CD4-positive, alpha-beta T cell treated with Interferon alpha-2 for 1 hour (primary cell): ENCODE results near the gene FAXC.

Experiments
- DNase-seq, 2 donors: peaks; one replicate each; pipeline ENCODE4 v3.0.0-alpha.2; 2020 to 2022

FAXC gene

GRCh38 chr6:99349171-99350141 lies at the start of gene FAXC:
TSS of gene FAXC (minus strand) at chr6:99349674. CDS start at chr6:99349372, 302 bp downstream.
- DNase-seq = no peak

GRCh38 chr6:99397287-99397686 lies 47.8 kb upstream of the FAXC start:
- no peak for DNase-seq

GRCh38 chr6:99393698-99394531 lies 44.4 kb upstream of the FAXC start, which contains the start of gene COQ3:
TSS of gene COQ3 (minus strand) at chr6:99394195. CDS start at chr6:99394179, 16 bp downstream.
- DNase-seq = peak; percentile 56 to 73

DNA sequence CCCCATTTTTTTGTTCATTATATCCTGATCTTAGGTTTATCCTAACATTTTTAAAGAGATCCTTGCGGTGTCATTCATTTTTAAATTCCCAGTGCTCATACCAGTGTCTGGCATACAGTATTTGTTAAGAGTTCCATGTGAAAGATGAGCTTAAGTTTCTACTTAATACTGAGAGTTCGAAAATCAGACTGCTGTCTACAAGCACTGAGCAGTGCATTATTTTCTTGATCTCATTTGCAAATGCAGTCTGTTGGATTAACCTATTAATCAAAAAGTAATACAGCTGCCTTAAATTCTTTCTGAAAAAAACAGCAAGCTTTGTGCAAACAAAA lies 43.9 kb upstream of the FAXC start:
- no peak for DNase-seq

DNA sequence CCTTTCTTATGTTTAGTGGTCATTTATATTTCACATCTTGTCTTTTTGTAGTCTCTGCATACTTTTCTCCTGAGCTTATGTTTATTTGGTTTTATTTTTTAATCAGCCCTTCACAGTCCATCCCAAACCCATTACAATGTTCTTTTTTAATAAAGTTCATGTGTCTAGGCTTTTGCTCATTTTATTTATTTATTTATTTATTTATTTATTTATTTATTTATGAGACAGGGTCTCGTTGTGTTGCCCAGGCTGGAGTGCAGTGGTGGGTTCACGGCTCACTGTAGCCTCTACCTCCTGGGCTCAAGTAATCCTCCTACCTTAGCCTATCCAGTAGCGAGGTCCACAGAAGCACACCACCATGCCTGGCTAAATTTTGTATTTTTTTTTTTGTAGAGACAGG lies 41.4 kb upstream of the FAXC start:
- no peak for DNase-seq

DNA sequence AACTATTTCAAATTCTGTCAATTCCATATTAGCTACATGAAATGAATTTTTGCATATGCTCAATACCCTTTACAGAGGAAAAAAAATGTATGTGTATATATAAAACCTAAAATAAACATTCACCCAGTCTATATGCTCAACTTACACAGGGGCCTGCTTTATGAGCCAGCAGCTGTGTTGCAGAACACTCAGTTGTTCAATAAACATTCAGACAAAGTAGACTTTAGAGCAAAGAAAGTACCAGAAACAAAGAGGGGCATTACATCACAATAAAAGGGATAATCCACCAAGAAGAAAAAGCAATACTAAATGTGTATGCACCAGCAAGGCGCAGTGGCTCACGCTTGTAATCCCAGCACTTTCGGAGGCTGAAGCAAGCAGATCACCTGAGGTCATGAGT lies 35.0 kb upstream of the FAXC start:
- no peak for DNase-seq

- DNase-seq = no peak
These were observed 29.2 kb upstream of the FAXC start for GRCh38 chr6:99378636-99379035.

- DNase-seq = no peak
These were observed 20.1 kb upstream of the FAXC start for GRCh38 chr6:99369533-99369932.

GRCh38 chr6:99366852-99367251 lies 17.4 kb upstream of the FAXC start:
- no peak for DNase-seq

GRCh38 chr6:99364026-99364425 lies 14.6 kb upstream of the FAXC start:
- no peak for DNase-seq

DNA sequence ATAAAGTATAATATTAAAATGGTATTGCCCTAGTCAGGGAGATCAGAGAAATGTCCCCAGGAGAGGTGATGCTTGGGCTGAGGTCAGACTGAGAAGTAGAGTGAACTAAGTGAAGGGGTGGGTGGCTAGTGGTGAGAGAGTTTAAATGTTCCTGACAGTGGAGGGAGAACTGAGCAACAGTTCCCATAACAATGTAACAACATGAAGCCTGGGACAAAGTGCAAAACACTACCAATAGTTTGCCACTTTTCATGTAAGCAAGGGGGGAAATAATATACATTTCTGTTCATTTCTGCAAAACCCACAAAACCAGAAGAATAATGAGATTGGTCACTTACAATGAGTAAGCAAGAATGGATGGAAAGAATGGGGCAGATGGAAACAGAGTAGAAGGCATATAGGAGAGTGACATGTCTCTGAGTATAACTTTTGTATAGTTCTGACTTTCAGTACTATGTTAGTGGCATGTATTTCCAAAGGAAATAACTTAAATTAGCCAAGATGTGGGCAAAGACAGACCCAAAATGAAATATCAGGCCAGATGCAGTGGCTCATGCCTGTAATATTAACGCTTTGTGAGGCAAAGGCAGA lies 13.3 kb upstream of the FAXC start:
- DNase-seq = no peak

DNA sequence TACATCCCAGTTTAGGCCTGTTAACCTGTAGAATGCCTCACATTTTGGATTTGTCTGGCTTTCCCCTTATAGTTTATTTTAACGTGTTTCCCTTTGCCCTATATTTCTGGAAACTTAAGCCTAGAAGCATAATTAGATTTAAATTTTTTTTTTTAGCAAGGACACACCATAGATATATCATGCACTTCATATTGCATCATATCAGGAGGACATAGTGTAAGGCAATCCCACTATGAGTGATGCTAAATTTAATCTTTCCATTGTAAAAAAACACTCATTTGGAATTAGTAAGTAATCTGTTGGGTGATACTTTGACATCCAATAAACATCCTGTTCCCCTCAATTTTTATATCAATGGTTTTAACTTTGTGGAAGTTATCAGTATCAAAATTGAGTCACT lies 10.3 kb upstream of the FAXC start:
- DNase-seq = no peak

DNA sequence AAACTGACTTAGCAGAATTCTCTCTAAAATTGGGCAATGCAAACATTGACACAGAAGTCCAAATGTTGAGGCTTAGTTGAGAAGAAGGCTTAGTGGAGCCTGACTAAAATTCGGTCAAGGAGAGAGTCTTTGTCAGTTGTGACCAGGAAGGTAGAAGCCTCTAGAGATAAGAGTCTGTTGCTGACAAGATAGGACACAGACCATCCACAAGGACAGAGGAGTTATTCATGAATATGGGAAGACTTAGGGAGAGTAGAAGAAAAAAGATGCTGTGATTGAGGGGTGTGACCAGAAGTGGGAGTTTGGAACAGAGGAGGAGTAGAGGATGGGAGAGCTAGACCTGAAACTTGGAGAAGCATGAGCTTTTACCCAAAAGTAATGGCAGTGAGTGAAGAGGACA lies 7.2 kb upstream of the FAXC start:
- DNase-seq = no peak

DNA sequence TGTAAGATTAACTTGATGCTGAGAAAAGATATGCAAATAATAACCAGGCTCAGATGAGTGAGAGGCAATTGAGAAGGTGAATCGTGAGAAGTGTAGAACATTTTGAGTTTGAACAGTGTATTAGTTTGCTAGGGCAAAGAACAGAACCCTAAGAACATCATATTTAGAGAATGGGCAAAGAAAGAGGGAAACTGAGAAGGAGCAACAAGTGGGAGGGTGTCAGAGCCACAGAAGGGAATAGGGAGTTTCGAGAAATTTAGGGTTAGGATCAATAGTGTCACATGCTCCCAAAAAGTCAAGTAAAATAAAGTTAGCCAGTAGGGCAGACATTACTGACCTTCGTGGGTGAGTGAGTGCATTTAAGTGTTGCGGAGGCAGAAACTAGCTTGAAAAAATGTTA lies 5.5 kb upstream of the FAXC start:
- DNase-seq = no peak

- DNase-seq = no peak
These were observed 3.7 kb upstream of the FAXC start for GRCh38 chr6:99353126-99353525.

- no peak for DNase-seq
These were observed 1.1 kb upstream of the FAXC start for GRCh38 chr6:99350573-99350972.

- no peak for DNase-seq
These were observed 945 bp downstream of the FAXC start for GRCh38 chr6:99348288-99349170.

GRCh38 chr6:99347804-99348203 lies 1.7 kb downstream of the FAXC start:
- no peak for DNase-seq

GRCh38 chr6:99346595-99346994 lies 2.9 kb downstream of the FAXC start:
- DNase-seq = no peak

- no peak for DNase-seq
These were observed 4.3 kb downstream of the FAXC start for GRCh38 chr6:99345164-99345563.

DNA sequence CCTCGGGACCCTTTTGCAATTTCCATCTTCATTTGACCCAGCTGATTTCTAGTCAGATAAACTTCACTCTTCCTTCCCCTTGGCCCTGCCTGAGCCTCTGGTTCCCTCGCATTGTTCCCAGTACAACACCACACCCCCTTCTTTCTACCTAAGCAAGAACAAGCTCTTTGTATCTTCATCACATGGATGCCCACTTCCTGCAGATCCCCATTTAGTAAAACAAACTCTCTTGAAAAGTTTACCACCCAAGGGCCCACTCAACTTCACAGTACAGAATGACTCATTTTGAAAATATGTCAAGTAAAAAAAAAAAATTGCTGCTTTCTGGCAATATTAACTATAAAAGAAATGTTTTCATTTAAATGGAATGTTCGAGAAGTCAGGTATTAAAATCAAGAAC lies 5.2 kb downstream of the FAXC start:
- no peak for DNase-seq

DNA sequence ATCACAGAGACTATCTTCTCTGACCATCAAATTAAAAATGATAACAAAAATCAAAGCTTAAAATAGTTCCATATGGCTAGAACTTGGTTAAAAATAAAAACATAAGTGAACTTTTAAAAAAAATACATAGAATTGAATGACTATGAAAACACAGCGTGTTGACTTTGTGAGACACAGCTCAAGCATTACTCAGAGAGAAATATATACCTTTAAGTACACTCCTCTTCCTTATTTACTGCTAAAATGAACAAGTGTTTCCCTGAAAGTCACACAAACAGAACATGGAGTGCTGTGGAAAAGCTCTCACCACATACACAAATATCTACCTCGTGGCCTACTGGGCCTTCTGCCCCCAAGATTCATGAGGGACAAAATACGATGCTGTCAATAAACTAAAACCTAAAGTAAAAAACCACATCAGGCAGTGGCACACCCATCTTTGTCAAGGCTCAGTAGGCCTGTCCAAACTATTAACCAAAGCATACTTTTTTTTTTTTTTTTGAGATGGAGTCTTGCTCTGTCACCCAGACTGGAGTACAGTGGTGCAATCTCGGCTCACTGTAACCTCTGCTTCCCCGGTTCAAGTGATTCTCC lies 7.5 kb downstream of the FAXC start:
- no peak for DNase-seq
